ENCODE results near the gene SLC6A3. TPM values are rescaled to one million over a fixed set of nuclear protein-coding genes. Genes with fewer than 3 reads are reported as not detected.

SLC6A3 gene
- total RNA-seq, 4 donors from 2014 or later = not detected

- intact Hi-C loops (cut with DNase I; ENCODE audit: low total_unique reads) (loop anchor here (5.0 kb wide), 1 partner anchor 254 kb away; no protein-coding TSS in a partner anchor), in situ Hi-C loops (cut with MboI; ENCODE audit: low pct_ligation_motif_present in 1 of 4, low pct_unique_long_range_greater_than_20kb in 1 of 4, low sequenced_read_pairs in 3 of 4) (loop anchor here in 1 of 4 donors (25.0 kb wide), 1 partner anchor 249 kb away; no protein-coding TSS in a partner anchor)
- H3K27me3 ChIP-seq = peaks cover 14% of the 10 kb centered on the region
- no peak overlapping the region for H3K4me3 ChIP-seq
- H3K27ac ChIP-seq = no peak overlapping the region
- no peaks in the 10 kb centered on the region for H3K9me3 ChIP-seq
- no peaks in the 10 kb centered on the region for H3K36me3 ChIP-seq
- no peak for DNase-seq
- 82 to 83% methylated on average over 4 of the region's 4 CpGs for WGBS, 2 donors (ENCODE audit: low coverage in 1 of 2)
- no peak for TF ChIP-seq POLR2A (IDR thresholded peaks at IDR 0.05)
- no peak for TF ChIP-seq POLR2AphosphoS5 (IDR thresholded peaks at IDR 0.05)
- peaks cover 0 to 19% (median 14%) of the 10 kb centered on the region in 4 donors for H3K4me1 ChIP-seq
Observed at GRCh38 chr5:1388383-1388967, 56.8 kb downstream of the SLC6A3 start.

- Histone ChIP-seq H3K27ac (no peak overlapping the region), H3K9me3 (no peaks in the 10 kb centered on the region), H3K36me3 (no peaks in the 10 kb centered on the region), H3K4me3 (no peak overlapping the region), H3K27me3 (peaks cover 8% of the 10 kb centered on the region), H3K4me1 (peaks cover 0 to 19% (median 14%) of the 10 kb centered on the region in 4 donors)
- no peak for TF ChIP-seq CTCF (IDR thresholded peaks at IDR 0.05)
- no peak for TF ChIP-seq POLR2A (IDR thresholded peaks at IDR 0.05)
- no peak for TF ChIP-seq POLR2AphosphoS5 (IDR thresholded peaks at IDR 0.05)
- TF ChIP-seq EP300 (IDR thresholded peaks at IDR 0.05; ENCODE audit: low read depth) = no peak
- no peak for DNase-seq
- intact Hi-C loops (cut with DNase I; ENCODE audit: low total_unique reads) (loop anchor here (5.0 kb wide), 1 partner anchor 254 kb away; no protein-coding TSS in a partner anchor), in situ Hi-C loops (cut with MboI; ENCODE audit: low pct_ligation_motif_present in 1 of 4, low pct_unique_long_range_greater_than_20kb in 1 of 4, low sequenced_read_pairs in 3 of 4) (loop anchor here in 1 of 4 donors (25.0 kb wide), 1 partner anchor 249 kb away; no protein-coding TSS in a partner anchor)
- WGBS, 2 donors (ENCODE audit: low coverage in 1 of 2) = 95% methylated on average over 5 of the region's 5 CpGs; no CpG with 5 or more reads in 1 of the 2 donors
Observed at GRCh38 chr5:1387876-1388275, 57.4 kb downstream of the SLC6A3 start.

GRCh38 chr5:1387059-1387755 lies 58.0 kb downstream of the SLC6A3 start:
- TF ChIP-seq POLR2A (IDR thresholded peaks at IDR 0.05) (no peak), POLR2AphosphoS5 (IDR thresholded peaks at IDR 0.05) (no peak), EP300 (IDR thresholded peaks at IDR 0.05; ENCODE audit: low read depth) (no peak), CTCF (IDR thresholded peaks at IDR 0.05) (no peak)
- in situ Hi-C loops (cut with MboI; ENCODE audit: low pct_ligation_motif_present in 1 of 4, low pct_unique_long_range_greater_than_20kb in 1 of 4, low sequenced_read_pairs in 3 of 4) (loop anchor here in 1 of 4 donors (25.0 kb wide), 1 partner anchor 250 kb away; no protein-coding TSS in a partner anchor), intact Hi-C loops (cut with DNase I; ENCODE audit: low total_unique reads) (loop anchor here (5.0 kb wide), 1 partner anchor 255 kb away; no protein-coding TSS in a partner anchor)
- H3K4me3 ChIP-seq = no peak overlapping the region
- peak overlapping the region in 1 of 4 donors; percentile 81 for H3K27ac ChIP-seq
- no peak for DNase-seq
- peaks cover 2% of the 10 kb centered on the region for H3K27me3 ChIP-seq
- 40 to 74% methylated on average over 1 to 11 of the region's 11 CpGs for WGBS, 2 donors (ENCODE audit: low coverage in 1 of 2)
- no peaks in the 10 kb centered on the region for H3K36me3 ChIP-seq
- no peaks in the 10 kb centered on the region for H3K9me3 ChIP-seq
- H3K4me1 ChIP-seq = peaks cover 0 to 19% (median 14%) of the 10 kb centered on the region in 4 donors

GRCh38 chr5:1386274-1386717 lies 58.9 kb downstream of the SLC6A3 start:
- peak; percentile 68 for DNase-seq
- H3K27me3 ChIP-seq = no peaks in the 10 kb centered on the region
- intact Hi-C loops (cut with DNase I; ENCODE audit: low total_unique reads) = loop anchor here (5.0 kb wide), 1 partner anchor 256 kb away; no protein-coding TSS in a partner anchor

More at GRCh38 chr5:1386274-1386717, 58.9 kb downstream of the SLC6A3 start:
- no peaks in the 10 kb centered on the region for H3K9me3 ChIP-seq
- in situ Hi-C loops (cut with MboI; ENCODE audit: low pct_ligation_motif_present in 1 of 4, low pct_unique_long_range_greater_than_20kb in 1 of 4, low sequenced_read_pairs in 3 of 4) = loop anchor here in 1 of 4 donors (25.0 kb wide), 1 partner anchor 251 kb away; no protein-coding TSS in a partner anchor
- 0 to 2% methylated on average over 6 to 36 of the region's 36 CpGs for WGBS, 2 donors (ENCODE audit: low coverage in 1 of 2)
- TF ChIP-seq CTCF (IDR thresholded peaks at IDR 0.05) (no peak), POLR2A (IDR thresholded peaks at IDR 0.05) (peak; percentile 75), POLR2AphosphoS5 (IDR thresholded peaks at IDR 0.05) (peak in 2 of 3 donors; percentile 8 to 12), EP300 (IDR thresholded peaks at IDR 0.05; ENCODE audit: low read depth) (no peak)
- H3K4me1 ChIP-seq = peaks cover 0 to 19% (median 14%) of the 10 kb centered on the region in 4 donors
- H3K27ac ChIP-seq = peak overlapping the region; percentile 67 to 85 (median 80)
- peak overlapping the region; percentile 21 to 78 (median 50) for H3K4me3 ChIP-seq
- H3K36me3 ChIP-seq = no peaks in the 10 kb centered on the region
